Femur (tissue), 1 donor: ENCODE measurements around the gene RIPOR3.
"Not testable (repeated sequence)": the region's sequence is repeated elsewhere in the genome, so short reads cannot be mapped to it uniquely, and the experiment has no call there.

ENCODE experiments used
- DNase-seq: peaks from one replicate; pipeline ENCODE4 v3.0.0-alpha.2; 2017

RIPOR3 gene

GRCh38 chr20:50569864-50570836 lies 121.2 kb downstream of the RIPOR3 start:
- no peak for DNase-seq

DNA sequence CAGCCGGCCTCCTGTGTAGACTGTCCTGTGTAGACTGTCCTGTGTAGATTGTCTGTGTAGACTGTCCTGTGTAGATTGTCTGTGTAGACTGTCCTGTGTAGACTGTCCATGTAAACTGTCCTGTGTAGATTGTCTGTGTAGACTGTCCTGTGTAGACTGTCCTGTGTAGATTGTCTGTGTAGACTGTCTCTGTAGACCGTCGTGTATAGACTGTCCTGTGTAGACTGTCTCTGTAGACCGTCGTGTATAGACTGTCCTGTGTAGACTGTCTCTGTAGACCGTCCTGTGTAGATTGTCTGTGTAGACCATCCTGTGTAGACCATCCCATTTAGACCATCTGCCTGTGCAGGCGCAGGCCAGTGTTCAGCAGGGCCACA lies 121.9 kb downstream of the RIPOR3 start:
- DNase-seq, result not testable (repeated sequence)

DNA sequence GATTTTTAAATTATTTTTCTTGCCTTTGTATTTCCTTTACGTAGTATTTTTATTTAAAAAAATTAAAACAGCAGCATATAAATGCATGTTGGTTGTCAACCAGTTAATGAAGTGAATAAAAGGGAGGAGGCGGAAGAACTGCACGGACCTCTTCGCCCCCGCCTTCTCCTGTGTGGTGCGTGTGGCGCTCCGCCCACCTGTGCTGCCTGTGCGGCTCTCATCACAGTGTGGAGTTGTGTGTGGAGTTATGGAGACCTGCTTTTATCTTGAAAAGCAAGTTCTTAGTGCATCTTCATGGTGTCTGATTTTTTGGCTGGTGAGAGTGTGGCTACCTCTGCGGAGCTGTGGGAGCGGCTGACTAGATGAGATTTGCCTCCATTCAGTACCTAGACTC lies 122.8 kb downstream of the RIPOR3 start:
- no peak for DNase-seq

DNA sequence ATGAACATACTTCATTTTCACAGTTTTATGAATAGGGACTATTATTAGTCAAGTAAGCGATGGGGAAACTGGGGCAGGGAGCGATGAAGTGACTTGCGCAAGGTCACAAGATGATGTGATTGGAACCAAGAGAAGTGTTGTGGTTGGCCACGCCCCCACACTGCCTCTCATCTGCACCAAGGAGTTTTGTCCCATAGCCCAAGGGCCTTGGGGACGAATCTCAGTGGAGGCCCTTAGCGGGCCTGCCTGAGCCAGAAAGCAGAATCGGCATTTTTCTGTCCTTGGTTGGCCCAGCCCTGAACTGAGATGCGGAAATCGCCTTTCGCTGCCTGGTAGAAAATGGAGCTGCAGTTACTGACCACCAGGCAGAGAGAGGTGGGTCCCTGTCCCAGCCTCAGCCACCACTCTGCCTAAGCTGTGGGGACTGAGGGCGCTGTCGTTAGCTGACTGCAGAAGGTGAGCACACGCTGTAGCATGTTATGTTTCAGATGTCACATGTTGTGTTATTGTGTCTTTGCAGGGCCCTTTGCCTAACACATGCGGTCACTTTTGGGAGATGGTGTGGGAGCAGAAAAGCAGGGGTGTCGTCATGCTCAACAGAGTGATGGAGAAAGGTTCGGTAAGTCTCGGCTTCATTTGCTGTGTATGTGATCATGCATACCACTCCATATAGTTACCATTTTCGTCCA lies 123.3 kb downstream of the RIPOR3 start:
- DNase-seq, result no peak

DNA sequence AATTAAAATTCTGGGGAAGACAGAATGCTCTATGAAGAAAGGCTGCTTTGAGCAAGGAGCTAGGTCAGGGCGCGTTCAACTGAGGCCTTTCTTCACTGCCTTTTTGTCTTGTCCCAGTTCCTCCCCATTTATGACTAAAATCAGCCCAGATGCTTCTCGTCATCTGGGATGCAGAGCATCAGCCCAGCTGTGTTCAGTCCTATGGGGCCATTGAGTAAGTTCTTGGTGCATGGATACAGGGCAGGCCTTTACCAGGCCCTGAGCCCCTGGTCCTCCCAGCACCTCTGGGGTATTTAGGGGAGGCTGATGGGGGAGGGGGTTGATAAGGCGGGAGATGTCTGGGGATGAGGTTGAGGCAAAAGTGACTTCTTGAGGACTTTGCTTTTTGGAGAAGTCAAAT lies 125.5 kb downstream of the RIPOR3 start:
- no peak for DNase-seq

DNA sequence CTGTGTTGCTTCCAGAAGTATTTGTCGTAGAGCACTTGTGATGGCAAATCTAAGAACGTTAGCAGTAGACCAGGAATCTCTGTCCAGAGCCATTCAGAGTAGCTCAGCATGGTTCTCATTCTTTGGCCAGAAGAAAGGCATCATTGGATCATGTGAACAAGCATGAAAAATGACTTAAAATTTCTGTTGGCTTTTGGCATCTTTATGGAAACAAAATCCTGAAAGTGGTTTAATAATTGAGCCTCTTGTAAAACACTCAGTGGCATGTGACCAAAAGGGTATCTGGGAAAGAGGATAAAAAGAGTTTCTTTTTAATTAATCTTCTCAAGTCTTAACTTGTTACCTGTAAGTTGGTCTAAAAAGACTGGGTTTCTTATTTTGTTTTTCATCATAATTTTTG lies 126.0 kb downstream of the RIPOR3 start:
- no peak for DNase-seq

GRCh38 chr20:50563133-50563944 lies 128.0 kb downstream of the RIPOR3 start:
- no peak for DNase-seq

DNA sequence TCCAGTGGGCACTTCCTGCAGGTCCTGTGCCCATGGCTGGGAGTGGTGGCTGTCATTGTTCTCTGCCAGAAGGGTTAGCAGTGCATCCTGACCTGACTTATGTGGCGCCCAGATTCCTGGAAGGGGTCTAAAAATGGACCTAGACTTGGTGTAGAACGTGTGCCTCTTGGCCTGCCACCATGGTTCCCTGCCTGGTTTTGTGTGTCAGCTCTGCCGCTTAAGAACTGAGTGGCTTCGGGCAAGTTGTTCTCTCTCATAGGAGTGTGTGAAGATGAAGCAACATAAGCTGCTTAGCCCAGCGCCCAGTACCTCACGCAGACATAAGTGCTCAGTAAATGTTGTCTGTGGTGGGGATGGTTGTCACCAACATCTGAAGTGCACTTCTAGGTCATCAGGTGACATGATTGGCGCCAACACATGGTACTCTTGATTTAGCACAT lies 129.1 kb downstream of the RIPOR3 start:
- DNase-seq, result no peak

GRCh38 chr20:50561379-50562078 lies 129.8 kb downstream of the RIPOR3 start:
- peak; percentile 71 for DNase-seq

DNA sequence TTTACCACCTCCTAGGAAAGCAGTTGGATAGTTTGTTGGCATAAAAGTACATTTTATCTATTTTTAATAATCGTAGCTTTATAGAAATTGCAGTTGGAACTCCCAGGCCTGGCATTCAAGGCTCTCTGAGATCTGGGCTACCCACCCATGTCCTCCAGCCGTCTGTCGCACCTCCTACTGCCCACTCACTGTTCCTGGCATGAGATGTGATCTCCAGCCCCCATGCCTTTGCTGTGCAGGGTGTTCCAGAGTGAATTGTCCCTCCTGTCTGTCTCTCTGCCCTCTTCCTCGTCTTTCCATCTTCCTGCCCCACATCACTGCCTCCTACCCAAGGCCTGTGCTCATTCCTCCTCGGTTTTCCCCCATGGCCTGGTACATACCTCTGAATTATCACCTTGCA lies 130.5 kb downstream of the RIPOR3 start:
- no peak for DNase-seq

DNA sequence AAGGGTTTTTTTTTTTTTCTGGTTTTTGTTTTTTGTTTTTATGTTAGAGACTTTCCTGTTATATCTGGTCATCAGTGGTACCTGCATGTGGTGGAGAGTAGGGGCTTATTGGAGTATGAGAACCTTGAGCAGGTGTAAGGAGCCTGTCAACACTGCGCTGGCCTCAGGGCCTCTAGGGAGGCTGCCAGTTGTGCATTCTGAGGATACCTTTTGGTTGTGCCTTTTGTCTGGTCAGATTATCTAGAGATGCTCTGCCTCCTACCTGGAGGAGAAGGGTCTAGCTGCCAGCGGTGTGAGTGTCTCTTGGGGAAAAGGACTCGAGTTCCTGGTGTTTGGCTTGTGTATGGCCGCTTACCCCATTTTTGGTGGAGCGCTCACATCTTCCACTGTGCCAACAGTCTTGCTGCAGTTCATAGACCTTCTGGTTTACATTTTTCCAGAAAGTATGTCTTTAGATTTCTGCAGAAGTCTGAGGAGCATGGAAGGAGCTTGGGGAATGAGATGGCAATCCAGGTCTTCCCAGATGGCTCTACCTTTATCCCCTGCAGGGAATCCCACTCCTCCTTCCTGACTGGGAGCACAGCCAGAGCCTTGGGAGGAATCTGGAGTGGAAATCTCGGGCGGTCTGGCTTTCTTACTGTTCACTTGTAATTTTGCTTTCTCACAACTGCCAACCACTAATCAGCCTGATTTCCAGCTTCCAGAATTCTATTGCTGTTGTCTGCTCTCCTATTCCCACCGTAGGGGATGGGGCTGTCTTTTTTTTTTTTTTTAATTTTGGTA lies 131.3 kb downstream of the RIPOR3 start:
- DNase-seq, result no peak

- DNase-seq, result no peak
Measured at GRCh38 chr20:50559149-50559548, 132.2 kb downstream of the RIPOR3 start.

GRCh38 chr20:50558483-50558925 lies 132.8 kb downstream of the RIPOR3 start:
- no peak for DNase-seq

- no peak for DNase-seq
Measured at GRCh38 chr20:50557549-50558134, 133.7 kb downstream of the RIPOR3 start.

DNA sequence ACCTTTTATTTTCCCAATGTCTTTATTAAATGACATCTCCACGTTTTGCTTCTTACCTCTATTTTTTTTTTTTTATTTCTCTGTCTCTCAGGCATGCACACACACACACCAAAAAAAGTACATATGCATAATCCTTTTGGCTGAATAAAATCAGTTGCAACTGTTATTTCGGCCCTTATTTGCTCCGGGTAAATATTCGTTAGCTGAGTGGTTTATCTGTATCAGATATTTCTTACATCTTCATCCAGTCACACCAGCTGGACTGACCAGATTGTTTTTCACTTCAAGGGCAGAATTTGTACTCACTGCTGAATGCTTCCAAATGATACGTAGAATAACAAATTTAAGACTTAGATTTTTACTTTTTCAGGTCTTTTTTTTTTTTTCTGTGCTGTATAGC lies 135.7 kb downstream of the RIPOR3 start:
- DNase-seq, result no peak

- DNase-seq, result no peak
Measured at GRCh38 chr20:50554694-50555579, 136.4 kb downstream of the RIPOR3 start.

DNA sequence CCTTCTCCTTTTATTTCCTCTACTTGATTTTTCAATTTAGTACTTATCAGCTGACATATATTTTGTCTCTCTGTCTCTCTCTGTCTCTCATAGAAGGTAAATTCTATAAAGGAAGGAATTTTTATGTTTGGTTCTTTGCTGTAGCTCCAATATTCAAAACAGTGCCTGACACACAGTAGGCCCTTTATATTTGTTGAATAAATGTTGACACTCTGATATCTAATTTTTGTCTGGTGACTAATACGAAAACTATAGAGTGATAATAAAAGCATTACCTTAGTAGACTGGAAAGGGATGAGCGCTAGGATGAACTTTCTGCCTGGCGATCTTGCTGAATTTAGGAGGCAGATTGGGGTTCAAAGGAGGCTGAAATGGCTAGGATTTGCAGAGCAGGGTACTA lies 138.4 kb downstream of the RIPOR3 start:
- no peak for DNase-seq

DNA sequence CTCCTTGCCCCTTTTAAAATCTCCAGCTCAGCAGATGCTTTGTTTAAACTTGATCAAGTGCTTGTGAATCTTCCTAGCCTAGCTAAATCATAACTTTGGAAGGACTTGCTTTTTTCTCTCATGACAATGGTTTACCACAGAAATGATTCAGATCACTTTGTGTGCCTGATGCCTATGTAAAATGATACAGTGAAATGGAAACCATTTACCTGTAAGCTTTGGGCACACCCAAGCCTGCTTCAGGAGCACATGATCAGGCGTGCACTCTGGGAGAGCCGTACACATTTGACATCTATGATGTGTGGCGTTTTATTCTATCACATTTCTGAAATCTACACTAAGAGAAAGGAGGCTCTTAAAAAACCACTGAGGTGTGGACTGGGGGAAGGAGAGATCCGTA lies 140.1 kb downstream of the RIPOR3 start:
- DNase-seq, result no peak

DNA sequence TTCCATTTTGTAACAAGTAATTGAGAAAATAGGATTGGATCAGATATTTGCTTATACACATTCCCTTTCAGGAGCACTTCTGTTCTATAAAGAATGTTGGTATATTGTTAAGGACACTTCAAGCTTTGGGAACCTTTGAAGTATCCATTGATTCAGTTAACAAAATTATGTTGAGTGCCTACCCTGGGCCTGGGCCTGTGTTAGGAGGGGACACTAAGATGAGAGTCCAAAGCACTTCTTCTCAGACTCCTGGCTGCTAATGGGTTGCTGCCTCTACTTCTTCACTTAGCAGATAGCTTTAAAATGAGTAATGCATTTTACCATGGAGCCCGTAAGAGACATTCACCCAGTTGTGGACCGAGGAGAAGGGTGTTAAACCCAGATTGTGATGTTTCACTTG lies 140.8 kb downstream of the RIPOR3 start:
- DNase-seq, result no peak

- DNase-seq, result no peak
Measured at GRCh38 chr20:50548396-50548795, 142.9 kb downstream of the RIPOR3 start.
